GM18873 (cell line): ENCODE measurements around the gene VSIG8.

Experiments
- ATAC-seq: cut with Tn5 transposase; IDR thresholded peaks from one replicate; pipeline ENCODE4 v1.9.1; 2021; ENCODE audit warnings: mild to moderate bottlenecking, moderate library complexity, moderate number of reproducible peaks; ENCODE audit not compliant: unreplicated experiment, low FRiP score

The VSIG8 gene

GRCh38 chr1:159859767-159860322 lies 2.6 kb downstream of the VSIG8 start:
- no peak for ATAC-seq

- no peak for ATAC-seq
Observed at GRCh38 chr1:159857889-159858288, 4.6 kb downstream of the VSIG8 start.

GRCh38 chr1:159856576-159856975 lies 5.9 kb downstream of the VSIG8 start:
- ATAC-seq, result no peak

GRCh38 chr1:159855709-159856108 lies 6.7 kb downstream of the VSIG8 start:
- ATAC-seq, result no peak

GRCh38 chr1:159854693-159855192 lies 7.7 kb downstream of the VSIG8 start:
- ATAC-seq, result peak; percentile 74

- ATAC-seq, result peak; percentile 15
Observed at GRCh38 chr1:159854116-159854692, 8.3 kb downstream of the VSIG8 start.

GRCh38 chr1:159853417-159854115 lies 8.9 kb downstream of the VSIG8 start:
- ATAC-seq, result no peak

GRCh38 chr1:159851407-159851806 lies 11.1 kb downstream of the VSIG8 start:
- no peak for ATAC-seq

- no peak for ATAC-seq
Observed at GRCh38 chr1:159849626-159850366, 12.7 kb downstream of the VSIG8 start.

GRCh38 chr1:159848326-159848725 lies 14.1 kb downstream of the VSIG8 start:
- no peak for ATAC-seq

GRCh38 chr1:159847231-159847630 lies 15.2 kb downstream of the VSIG8 start:
- no peak for ATAC-seq

GRCh38 chr1:159845751-159846629 lies 16.5 kb downstream of the VSIG8 start:
- no peak for ATAC-seq

GRCh38 chr1:159843459-159843858 lies 19.0 kb downstream of the VSIG8 start:
- ATAC-seq, result no peak

GRCh38 chr1:159841749-159842148 lies 20.7 kb downstream of the VSIG8 start:
- ATAC-seq, result no peak

GRCh38 chr1:159839116-159839849 lies 23.2 kb downstream of the VSIG8 start:
- ATAC-seq, result peak; percentile 35

- ATAC-seq, result peak; percentile 52
Observed at GRCh38 chr1:159838715-159839114, 23.7 kb downstream of the VSIG8 start.

- ATAC-seq, result no peak
Observed at GRCh38 chr1:159835862-159836525, 26.5 kb downstream of the VSIG8 start.

- ATAC-seq, result no peak
Observed at GRCh38 chr1:159835356-159835755, 27.1 kb downstream of the VSIG8 start.

GRCh38 chr1:159832309-159832708 lies 30.1 kb downstream of the VSIG8 start:
- ATAC-seq, result no peak
